GM06990 (cell line): ENCODE measurements around the gene SERPINA5.
"Not testable (repeated sequence)": the region's sequence is repeated elsewhere in the genome, so short reads cannot be mapped to it uniquely, and the experiment has no call there.

ENCODE experiments used
- DNase-seq: peaks from one replicate; pipeline ENCODE4 v3.0.0-alpha.2; 2011; ENCODE audit not compliant: insufficient read length; ENCODE audit errors: extremely low read depth
- H3K27me3 ChIP-seq: replicated peaks from 2 replicates; pipeline ENCODE4 v1.6.0; 2011; ENCODE audit warnings: low read length; ENCODE audit not compliant: control insufficient read depth, insufficient read depth
- H3K36me3 ChIP-seq: 2 replicates; pipeline ENCODE4 v1.5.1; 2011; ENCODE audit warnings: low read length; ENCODE audit not compliant: control insufficient read depth, insufficient read depth
- H3K4me3 ChIP-seq: replicated peaks from 2 replicates; pipeline ENCODE4 v1.5.1; 2011; ENCODE audit warnings: low read depth, mild to moderate bottlenecking, control low read depth, low read length
- CTCF ChIP-seq: IDR thresholded peaks from 2 replicates; pipeline ENCODE4 v1.5.1; 2011; ENCODE audit warnings: low read length, control low read depth, mild to moderate bottlenecking, inconsistent platforms; ENCODE audit not compliant: insufficient read depth, poor library complexity, severe bottlenecking

SERPINA5 gene

GRCh38 chr14:94573475-94574277, 7.5 kb upstream of the SERPINA5 start:
- no peaks in the 10 kb centered on the region for H3K36me3 ChIP-seq
- peaks cover 4% of the 10 kb centered on the region for H3K27me3 ChIP-seq
- no peak for DNase-seq
- H3K4me3 ChIP-seq: no peak overlapping the region
- TF ChIP-seq CTCF: no peak

- TF ChIP-seq CTCF: no peak
- Histone ChIP-seq H3K36me3 (no peaks in the 10 kb centered on the region), H3K27me3 (peaks cover 4% of the 10 kb centered on the region), H3K4me3 (no peak overlapping the region)
- no peak for DNase-seq
Observed at GRCh38 chr14:94574336-94574735, 6.9 kb upstream of the SERPINA5 start.

- Histone ChIP-seq H3K36me3 (no peaks in the 10 kb centered on the region), H3K4me3 (no peak overlapping the region), H3K27me3 (peaks cover 5% of the 10 kb centered on the region)
- no peak for TF ChIP-seq CTCF
- no peak for DNase-seq
Observed at GRCh38 chr14:94575730-94576585, 5.3 kb upstream of the SERPINA5 start.

GRCh38 chr14:94577472-94577871, 3.8 kb upstream of the SERPINA5 start:
- not testable (repeated sequence) for H3K4me3 ChIP-seq, H3K36me3 ChIP-seq, H3K27me3 ChIP-seq, DNase-seq

GRCh38 chr14:94578712-94579111, 2.5 kb upstream of the SERPINA5 start:
- Histone ChIP-seq H3K4me3 (no peak overlapping the region), H3K36me3 (no peaks in the 10 kb centered on the region), H3K27me3 (peaks cover 5% of the 10 kb centered on the region)
- no peak for DNase-seq
- no peak for TF ChIP-seq CTCF

- H3K4me3 ChIP-seq: no peak overlapping the region
- peaks cover 5% of the 10 kb centered on the region for H3K27me3 ChIP-seq
- no peak for DNase-seq
Observed at GRCh38 chr14:94582199-94582750, 1.0 kb downstream of the SERPINA5 start.

More at GRCh38 chr14:94582199-94582750, 1.0 kb downstream of the SERPINA5 start:
- TF ChIP-seq CTCF: no peak
- H3K36me3 ChIP-seq: no peaks in the 10 kb centered on the region
